ENCODE measurements around the gene STAT1.

STAT1 gene

GRCh38 chr2:190986221-190986953 lies 27.6 kb downstream of the STAT1 start:
- DNase-seq (ENCODE audit: extremely low read depth in 1 of 2, low read depth in 1 of 2) = no peak

DNA sequence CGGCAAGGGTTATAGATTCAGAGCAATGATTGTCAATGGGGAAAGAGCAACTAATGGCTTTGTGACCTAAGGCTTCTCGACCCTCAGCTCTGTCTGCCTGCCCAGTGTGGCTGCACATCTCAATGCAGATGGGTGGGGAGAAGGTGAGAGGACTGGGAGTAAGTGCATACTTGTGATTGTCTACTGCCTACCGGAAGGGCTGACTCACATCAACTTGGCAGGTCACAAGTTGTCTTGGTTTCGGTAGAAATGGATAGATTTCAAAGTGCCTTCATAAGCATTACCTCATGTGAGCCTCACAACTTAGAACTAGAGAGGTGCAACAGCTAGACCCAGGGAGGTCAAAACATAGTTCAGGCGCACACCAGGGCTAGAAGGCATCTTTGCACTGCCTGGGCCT lies 29.4 kb downstream of the STAT1 start:
- DNase-seq (ENCODE audit: extremely low read depth in 1 of 2, low read depth in 1 of 2) = no peak

DNA sequence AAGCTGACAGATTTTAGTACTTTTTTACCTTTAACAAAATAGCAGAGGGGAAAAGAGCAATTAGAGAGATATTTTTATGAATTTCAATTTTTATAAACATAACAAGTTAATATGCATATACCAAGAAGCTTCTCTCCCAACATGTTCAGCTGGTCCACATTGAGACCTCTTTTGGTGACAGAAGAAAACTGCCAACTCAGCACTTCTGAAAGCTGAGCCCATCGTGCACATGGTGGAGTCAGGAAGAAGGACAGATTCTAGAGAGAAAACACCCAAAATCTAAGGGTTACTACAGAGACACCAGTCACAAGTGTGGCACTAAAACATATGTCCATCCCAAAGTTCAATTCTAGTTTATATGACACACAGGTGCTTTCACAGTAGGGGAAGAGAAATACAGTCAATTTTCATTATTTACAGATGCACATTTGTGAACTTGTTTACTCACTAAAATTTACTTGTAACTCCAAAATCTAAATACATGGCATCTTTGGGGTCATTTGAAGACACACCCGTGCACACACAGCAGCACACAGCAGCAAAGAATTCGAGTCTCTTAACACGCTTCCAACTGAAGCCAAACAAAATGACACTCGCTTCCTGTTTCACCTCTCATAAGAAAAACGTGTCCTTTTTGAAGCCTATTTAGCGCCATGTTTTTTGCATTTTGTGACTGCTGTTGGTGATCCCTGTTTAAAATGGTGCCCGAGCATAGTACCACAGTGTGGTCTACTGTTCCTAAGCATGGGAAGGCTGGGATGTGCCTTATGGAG lies 31.5 kb downstream of the STAT1 start:
- DNase-seq (ENCODE audit: extremely low read depth in 1 of 2, low read depth in 1 of 2) = no peak

DNA sequence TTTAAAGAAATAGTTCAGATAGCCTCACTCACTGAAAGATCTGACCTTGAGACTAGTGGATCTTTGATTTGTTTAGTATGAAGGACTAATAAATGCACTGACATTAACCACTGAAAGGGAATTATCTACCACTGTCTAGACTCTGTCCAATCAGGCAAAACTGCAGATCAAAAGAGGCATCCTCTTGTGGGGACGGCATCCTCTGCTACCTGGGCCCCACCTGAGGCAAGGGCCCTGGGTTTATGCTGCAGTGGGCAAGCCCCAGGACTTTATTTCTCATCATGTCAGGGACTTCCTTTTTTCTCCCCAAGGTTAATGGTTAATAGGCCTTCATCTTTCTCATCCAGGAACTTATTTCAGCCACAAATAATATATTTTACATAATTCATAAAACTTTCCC lies 32.2 kb downstream of the STAT1 start:
- DNase-seq (ENCODE audit: extremely low read depth in 1 of 2, low read depth in 1 of 2) = no peak

DNA sequence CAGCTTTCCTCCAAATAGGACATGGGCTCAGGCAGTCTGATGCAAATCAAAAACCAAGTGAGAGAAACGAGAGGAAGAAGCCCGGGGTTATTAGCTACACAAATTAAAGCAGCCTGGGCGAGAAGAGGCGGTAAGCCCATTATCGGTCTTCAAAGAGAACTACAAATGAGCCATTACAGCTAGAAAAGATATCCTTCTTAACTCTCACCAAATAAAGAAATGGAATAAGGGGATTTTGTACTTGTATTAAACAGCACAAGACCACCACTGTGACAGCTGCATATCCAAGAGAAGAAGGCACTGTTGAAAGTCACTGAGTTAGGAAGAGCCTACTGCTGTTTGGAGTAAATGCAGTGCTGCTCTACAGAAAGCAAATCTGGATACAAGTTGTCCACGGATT lies 32.6 kb downstream of the STAT1 start:
- no peak for DNase-seq (ENCODE audit: extremely low read depth in 1 of 2, low read depth in 1 of 2)

GRCh38 chr2:190980630-190981209 lies 33.3 kb downstream of the STAT1 start:
- no peak for DNase-seq (ENCODE audit: extremely low read depth in 1 of 2, low read depth in 1 of 2)

GRCh38 chr2:190979906-190980629 lies 33.9 kb downstream of the STAT1 start:
- DNase-seq (ENCODE audit: extremely low read depth in 1 of 2, low read depth in 1 of 2) = no peak

DNA sequence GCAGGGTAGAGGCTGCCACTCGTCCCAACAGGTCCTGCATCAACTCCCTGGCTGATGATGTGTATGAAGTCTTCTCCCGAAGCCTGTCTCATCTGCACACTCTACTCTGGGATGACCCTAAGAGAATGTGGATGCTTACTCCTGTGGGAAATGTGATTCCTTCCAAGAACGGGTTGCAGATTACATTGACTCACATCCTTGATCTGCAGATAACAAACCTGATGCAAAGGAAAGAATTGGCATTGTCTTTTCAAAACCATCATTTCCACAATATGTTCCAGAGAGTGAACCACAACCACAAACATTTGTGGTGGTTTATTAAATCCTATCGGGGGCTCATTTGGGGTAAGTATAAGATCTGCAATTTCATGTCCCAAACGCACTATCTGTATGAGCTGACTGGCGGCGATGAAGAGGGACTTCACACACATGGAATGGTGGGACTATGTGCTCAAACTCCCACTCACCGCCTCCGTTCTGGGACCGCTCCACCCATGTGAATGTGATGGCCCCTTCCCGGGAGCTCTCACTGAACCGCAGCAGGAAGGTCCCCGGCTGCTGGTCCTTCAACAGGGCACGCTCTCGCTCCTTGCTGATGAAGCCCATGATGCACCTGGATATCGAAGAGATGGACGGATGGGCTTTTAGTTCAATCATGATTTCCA lies 35.5 kb downstream of the STAT1 start:
- DNase-seq (ENCODE audit: extremely low read depth in 1 of 2, low read depth in 1 of 2) = no peak

GRCh38 chr2:190977505-190977904 lies 36.5 kb downstream of the STAT1 start:
- DNase-seq (ENCODE audit: extremely low read depth in 1 of 2, low read depth in 1 of 2) = no peak

DNA sequence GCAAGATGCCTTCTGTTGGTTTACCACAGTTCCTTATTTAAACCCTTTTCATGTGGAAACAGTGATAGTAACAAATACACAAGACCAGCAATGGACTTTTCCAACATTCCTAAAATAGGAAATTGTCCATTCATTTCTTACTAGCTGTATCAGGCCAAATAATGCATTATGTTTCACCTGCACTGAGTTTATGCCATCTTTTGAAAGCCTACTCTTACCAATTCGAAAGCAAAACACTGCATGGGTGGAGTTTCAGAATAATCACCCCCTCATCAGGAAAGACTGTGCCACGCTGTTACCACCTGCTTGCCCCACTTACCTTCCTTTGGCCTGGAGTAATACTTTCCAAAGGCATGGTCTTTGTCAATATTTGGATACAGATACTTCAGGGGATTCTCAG lies 37.5 kb downstream of the STAT1 start:
- DNase-seq (ENCODE audit: extremely low read depth in 1 of 2, low read depth in 1 of 2) = no peak

GRCh38 chr2:190974629-190975361 lies 39.2 kb downstream of the STAT1 start:
- no peak for DNase-seq (ENCODE audit: extremely low read depth in 1 of 2, low read depth in 1 of 2)

DNA sequence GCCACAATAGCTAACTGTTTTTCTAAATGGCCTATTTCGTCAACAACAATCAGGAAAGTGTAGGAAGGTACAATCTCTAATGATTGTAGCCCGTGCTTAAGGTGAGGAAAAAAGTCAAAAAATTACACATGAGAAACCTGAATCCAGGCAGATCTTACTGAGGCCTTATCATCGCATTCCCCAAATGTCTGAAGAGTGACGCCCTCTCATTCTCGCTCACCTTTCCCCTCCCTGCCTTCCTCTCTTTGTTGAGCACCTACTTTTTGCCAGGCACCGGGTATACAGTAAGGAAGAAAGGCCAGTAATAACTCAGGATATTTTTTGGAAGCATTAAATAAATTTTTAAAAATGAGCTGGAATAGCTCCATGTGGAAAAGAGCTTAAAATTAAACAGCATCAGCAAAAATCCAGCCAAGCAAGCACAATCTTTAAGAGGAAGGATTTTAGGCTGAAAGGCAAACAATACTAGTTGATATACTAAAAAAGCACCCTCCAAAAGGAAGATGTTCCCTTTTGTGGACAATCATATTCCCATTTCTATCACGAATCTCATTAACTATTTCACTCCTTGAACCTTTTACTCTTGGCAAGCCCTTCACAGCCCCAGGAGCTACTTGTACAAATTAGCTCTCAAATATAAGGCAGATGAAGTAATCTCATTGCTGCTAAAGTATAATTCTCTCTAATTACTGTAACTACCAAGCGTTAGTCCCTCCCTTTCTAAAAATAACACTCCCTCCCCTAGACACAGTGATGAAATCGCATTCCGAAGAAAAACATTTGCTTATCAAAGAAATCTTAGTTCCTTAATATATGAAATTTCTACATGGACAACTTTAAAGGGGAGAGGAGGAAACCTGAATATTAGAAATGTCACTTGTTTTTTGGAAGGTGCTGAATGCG lies 40.0 kb downstream of the STAT1 start:
- DNase-seq (ENCODE audit: extremely low read depth in 1 of 2, low read depth in 1 of 2) = no peak

GRCh38 chr2:190973262-190973661 lies 40.7 kb downstream of the STAT1 start:
- no peak for DNase-seq (ENCODE audit: extremely low read depth in 1 of 2, low read depth in 1 of 2)

DNA sequence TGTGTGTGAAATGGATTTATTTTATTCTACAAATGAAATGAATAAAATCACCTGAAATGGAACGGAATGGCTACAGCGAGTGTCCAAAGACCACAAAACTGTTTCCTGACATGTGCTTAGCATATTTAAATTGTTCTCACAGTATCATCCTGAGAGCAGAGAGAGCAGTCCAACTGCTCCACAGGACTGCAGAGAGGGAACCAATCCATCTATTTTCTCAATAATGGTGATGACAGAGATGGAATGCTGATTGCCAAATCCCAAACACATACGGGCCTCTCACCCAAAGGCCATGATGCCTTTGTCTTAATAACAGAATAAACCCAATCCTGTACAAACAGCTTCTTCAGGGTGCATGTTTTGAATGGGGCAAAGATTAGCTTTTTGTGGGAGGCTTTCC lies 41.1 kb downstream of the STAT1 start:
- DNase-seq (ENCODE audit: extremely low read depth in 1 of 2, low read depth in 1 of 2) = no peak

- DNase-seq (ENCODE audit: extremely low read depth in 1 of 2, low read depth in 1 of 2) = no peak
Measured at GRCh38 chr2:190972213-190972612, 41.8 kb downstream of the STAT1 start.

- no peak for DNase-seq (ENCODE audit: extremely low read depth in 1 of 2, low read depth in 1 of 2)
Measured at GRCh38 chr2:190970873-190971506, 43.0 kb downstream of the STAT1 start.

- DNase-seq (ENCODE audit: extremely low read depth in 1 of 2, low read depth in 1 of 2) = no peak
Measured at GRCh38 chr2:190970160-190970559, 43.8 kb downstream of the STAT1 start.

- no peak for DNase-seq (ENCODE audit: extremely low read depth in 1 of 2, low read depth in 1 of 2)
Measured at GRCh38 chr2:190968522-190968921, 45.4 kb downstream of the STAT1 start.
